Measurements from ENCODE around the gene MNS1. TPM values are rescaled to one million over a fixed set of nuclear protein-coding genes. Genes with fewer than 3 reads are reported as not detected.

MNS1 gene
- total RNA-seq (2022): 25.5 and 37.7 TPM in 2 replicates
- Bru-seq, nascent RNA: percentile 80 among the genes with signal in this experiment
- percentile 86 among the genes with signal in this experiment for BruChase-seq, experiment 1, labeled RNA remaining after a 6-hour chase
- BruChase-seq, experiment 2, labeled RNA remaining after a 2-hour chase: percentile 73 among the genes with signal in this experiment
- long read RNA-seq, transcript MNS1-201 (10 exons, 2,023 nt): major isoform, 43 of 50 reads
- long read RNA-seq, partial matches to known transcripts: 4 of 50 reads
- long read RNA-seq, other reads (novel, unspliced or antisense): 3 of 50 reads

GRCh38 chr15:56464893-56465520 lies at the start of gene MNS1:
MNS1 (minus strand) TSS chr15:56465137; CDS start chr15:56464972, 165 bp downstream.
- H3K27ac Mint-ChIP-seq (ENCODE audit: unreplicated experiment): peak within 1 kb of the TSS; percentile 91
- CTCF ChIA-PET: interaction anchor here (0.9 to 1.4 kb wide), 6 partner anchors 9 to 867 kb away, joined by 3 to 6 read pairs (median 4); no protein-coding TSS in a partner anchor
- peaks cover 28% of the 10 kb centered on the region for H3K36me3 Mint-ChIP-seq (ENCODE audit: insufficient read depth, unreplicated experiment)

GRCh38 chr15:56496635-56497034 lies 31.7 kb upstream of the MNS1 start:
- Mint-ChIP-seq H3K27me3 (ENCODE audit: unreplicated experiment) (no peaks in the 10 kb centered on the region), H3K4me3 (ENCODE audit: low read depth, unreplicated experiment) (peak overlapping the region; percentile 48), H3K9me3 (ENCODE audit: low read depth, unreplicated experiment) (no peaks in the 10 kb centered on the region), H3K36me3 (ENCODE audit: insufficient read depth, unreplicated experiment) (no peaks in the 10 kb centered on the region), H3K27ac (ENCODE audit: unreplicated experiment) (peak overlapping the region; percentile 54), H3K4me1 (ENCODE audit: low read depth, unreplicated experiment) (peaks cover 31% of the 10 kb centered on the region)
- CTCF ChIA-PET: interaction anchor here (0.6 to 1.9 kb wide), 10 partner anchors 305 to 1031 kb away, joined by 3 to 8 read pairs (median 4); no protein-coding TSS in a partner anchor
- intact Hi-C loops (cut with micrococcal nuclease; ENCODE audit: unreplicated experiment): loop anchor here (2.0 to 10.0 kb wide), 10 partner anchors 188 to 1031 kb away; partner anchors contain the start of gene ZNF280D
- no TSS peak for BruUV-seq (replicated peaks)
- peak; percentile 67 for TF ChIP-seq CTCF (IDR thresholded peaks at IDR 0.05; ENCODE audit: unreplicated experiment)
- peak; percentile 20 for DNase-seq

More at GRCh38 chr15:56464893-56465520, at the start of gene MNS1:
- Mint-ChIP-seq H3K9me3 (ENCODE audit: low read depth, unreplicated experiment) (no peaks in the 10 kb centered on the region), H3K27me3 (ENCODE audit: unreplicated experiment) (no peaks in the 10 kb centered on the region), H3K4me3 (ENCODE audit: low read depth, unreplicated experiment) (peak within 1 kb of the TSS; percentile 93), H3K4me1 (ENCODE audit: low read depth, unreplicated experiment) (peaks cover 39% of the 10 kb centered on the region)
- no peak for TF ChIP-seq CTCF (IDR thresholded peaks at IDR 0.05; ENCODE audit: unreplicated experiment)
- intact Hi-C loops (cut with micrococcal nuclease; ENCODE audit: unreplicated experiment): no loop called here
- DNase-seq: peak; percentile 97
- TSS peak; percentile 90 for BruUV-seq (replicated peaks)

GRCh38 chr15:56495533-56495932 lies 30.6 kb upstream of the MNS1 start:
- Mint-ChIP-seq H3K36me3 (ENCODE audit: insufficient read depth, unreplicated experiment) (no peaks in the 10 kb centered on the region), H3K4me1 (ENCODE audit: low read depth, unreplicated experiment) (peaks cover 36% of the 10 kb centered on the region), H3K27me3 (ENCODE audit: unreplicated experiment) (no peaks in the 10 kb centered on the region), H3K4me3 (ENCODE audit: low read depth, unreplicated experiment) (no peak overlapping the region), H3K27ac (ENCODE audit: unreplicated experiment) (no peak overlapping the region), H3K9me3 (ENCODE audit: low read depth, unreplicated experiment) (no peaks in the 10 kb centered on the region)
- TF ChIP-seq CTCF (IDR thresholded peaks at IDR 0.05; ENCODE audit: unreplicated experiment): no peak
- no peak for DNase-seq
- CTCF ChIA-PET: interaction anchor here (1.7 to 1.9 kb wide), 2 partner anchors 374 to 1032 kb away, joined by 6 read pairs; no protein-coding TSS in a partner anchor
- no TSS peak for BruUV-seq (replicated peaks)
- intact Hi-C loops (cut with micrococcal nuclease; ENCODE audit: unreplicated experiment): loop anchor here (5.0 to 10.0 kb wide), 6 partner anchors 189 to 1032 kb away; partner anchors contain the start of gene ZNF280D

- Mint-ChIP-seq H3K27ac (ENCODE audit: unreplicated experiment) (no peak overlapping the region), H3K36me3 (ENCODE audit: insufficient read depth, unreplicated experiment) (no peaks in the 10 kb centered on the region), H3K27me3 (ENCODE audit: unreplicated experiment) (no peaks in the 10 kb centered on the region), H3K9me3 (ENCODE audit: low read depth, unreplicated experiment) (no peaks in the 10 kb centered on the region), H3K4me1 (ENCODE audit: low read depth, unreplicated experiment) (peaks cover 40% of the 10 kb centered on the region), H3K4me3 (ENCODE audit: low read depth, unreplicated experiment) (no peak overlapping the region)
- DNase-seq: peak; percentile 26
- intact Hi-C loops (cut with micrococcal nuclease; ENCODE audit: unreplicated experiment): loop anchor here (5.0 to 10.0 kb wide), 6 partner anchors 190 to 1032 kb away; partner anchors contain the start of gene ZNF280D
- TF ChIP-seq CTCF (IDR thresholded peaks at IDR 0.05; ENCODE audit: unreplicated experiment): no peak
- CTCF ChIA-PET: interaction anchor here (1.7 to 1.9 kb wide), 2 partner anchors 375 to 1033 kb away, joined by 6 read pairs; no protein-coding TSS in a partner anchor
- no TSS peak for BruUV-seq (replicated peaks)
Observed at GRCh38 chr15:56495053-56495452, 30.1 kb upstream of the MNS1 start.
